HepG2 (cell line): ENCODE results near the gene MXD3. TPM values are rescaled to one million over a fixed set of nuclear protein-coding genes. Genes with fewer than 3 reads are reported as not detected.

Source experiments
- FIP1L1 ChIP-seq: fragments of 200-400 bp; formaldehyde crosslinking; IDR thresholded peaks from 2 replicates; pipeline ENCODE4 v1.6.1; 2018; ENCODE audit warnings: low read depth, mild to moderate bottlenecking, low read length, moderate library complexity, borderline replicate concordance; ENCODE audit not compliant: insufficient read depth
- FOXA3 ChIP-seq: IDR thresholded peaks from 2 replicates; pipeline ENCODE4 v1.6.1; 2016; ENCODE audit warnings: missing genetic modification reagents, missing compliant biosample characterization
- HMG20B ChIP-seq: conservative IDR thresholded peaks from 2 replicates; pipeline ENCODE4 v1.6.1; 2016; ENCODE audit warnings: missing genetic modification reagents, missing compliant biosample characterization
- MBD4 ChIP-seq: IDR thresholded peaks from 2 replicates; pipeline ENCODE4 v1.6.1; 2012; ENCODE audit warnings: low read length, inconsistent platforms, borderline replicate concordance
- MED13 ChIP-seq: sonication (generic); formaldehyde crosslinking; IDR thresholded peaks from 2 replicates; pipeline ENCODE4 v1.5.0; 2020; ENCODE audit warnings: missing genetic modification reagents
- MIER3 ChIP-seq: IDR thresholded peaks from 2 replicates; pipeline ENCODE4 v1.6.1; 2016; ENCODE audit warnings: missing compliant biosample characterization, borderline replicate concordance
- MIXL1 ChIP-seq: IDR thresholded peaks from 2 replicates; pipeline ENCODE4 v1.6.1; 2016
- NR2F1 ChIP-seq, 2 experiments: fragments of 450-650 bp in 1 of 2; formaldehyde crosslinking in 1 of 2; IDR thresholded peaks; 2 replicates each; pipeline versions ENCODE4 v1.5.0 to v1.6.1; 2016 to 2020; ENCODE audit warnings: mild to moderate bottlenecking in 1 of 2, missing compliant biosample characterization in 1 of 2, missing genetic modification reagents in 1 of 2, moderate library complexity in 1 of 2
- PRMT3 ChIP-seq: sonication (generic); formaldehyde crosslinking; IDR thresholded peaks from 2 replicates; pipeline ENCODE4 v1.8.1; 2022; ENCODE audit warnings: low read depth, mild to moderate bottlenecking, moderate library complexity, missing genetic modification reagents, borderline replicate concordance
- RXRB ChIP-seq: IDR thresholded peaks from 2 replicates; pipeline ENCODE4 v1.6.1; 2016; ENCODE audit warnings: borderline replicate concordance, missing genetic modification reagents, missing compliant biosample characterization
- SRSF9 ChIP-seq: fragments of 200-400 bp; formaldehyde crosslinking; IDR thresholded peaks from 2 replicates; pipeline ENCODE4 v1.6.1; 2018; ENCODE audit warnings: borderline replicate concordance, mild to moderate bottlenecking, low read depth, low read length; ENCODE audit not compliant: insufficient read depth, poor library complexity, severe bottlenecking
- ZBTB1 ChIP-seq: sonication (generic); formaldehyde crosslinking; IDR thresholded peaks from 2 replicates; pipeline ENCODE4 v1.4.0; 2020; ENCODE audit warnings: missing genetic modification reagents, borderline replicate concordance
- ZNF879 ChIP-seq: sonication (generic); formaldehyde crosslinking; IDR thresholded peaks from 2 replicates; pipeline ENCODE4 v1.8.1; 2023; ENCODE audit warnings: missing genetic modification reagents
- polyA plus RNA-seq, 8 experiments: library from polyadenylated mRNA; depleted of rRNA in 3 of 8; stranded (reverse) in 7 of 8; unstranded in 1 of 8; fragments of >200 nt; fragmentation: Illumina TruSeq in 4 of 8; extraction: Trizol in 4 of 8; gene quantifications; 2 replicates each; pipeline versions ENCODE4 v1.2.1 to v1.2.3, GENCODE V29; 2011 to 2016; ENCODE audit warnings: low read depth in 4 of 8, missing spikeins in 1 of 8, mixed read lengths in 1 of 8; ENCODE audit not compliant: insufficient read depth in 1 of 8
- total RNA-seq, 5 experiments: library from RNA; depleted of rRNA; stranded (reverse); fragments of >200 nt; fragmentation: Illumina TruSeq; extraction: Trizol; gene quantifications; 2 replicates each; pipeline ENCODE4 v1.2.3, GENCODE V29; 2016; ENCODE audit warnings: low read depth in 1 of 5
- TF ChIP-seq, protein P1 (sequence below): sonication (generic); formaldehyde crosslinking; IDR thresholded peaks from 2 replicates; pipeline ENCODE4 v1.5.1; 2020; ENCODE audit warnings: mild to moderate bottlenecking, missing genetic modification reagents, borderline replicate concordance
- TF ChIP-seq, protein P2 (sequence below): sonication (generic); formaldehyde crosslinking; IDR thresholded peaks from 2 replicates; pipeline ENCODE4 v1.4.0; 2020; ENCODE audit warnings: missing genetic modification reagents
- TF ChIP-seq, protein P3 (sequence below): IDR thresholded peaks from 2 replicates; pipeline ENCODE4 v1.6.1; 2016; ENCODE audit warnings: low read depth, missing genetic modification reagents, missing compliant biosample characterization

The MXD3 gene
- total and polyA plus RNA-seq, 2 of the 13 experiments (the other 11 are each of a cell fraction or from before 2014, with no cell fraction given) = 10.5 to 12.8 TPM

DNA sequence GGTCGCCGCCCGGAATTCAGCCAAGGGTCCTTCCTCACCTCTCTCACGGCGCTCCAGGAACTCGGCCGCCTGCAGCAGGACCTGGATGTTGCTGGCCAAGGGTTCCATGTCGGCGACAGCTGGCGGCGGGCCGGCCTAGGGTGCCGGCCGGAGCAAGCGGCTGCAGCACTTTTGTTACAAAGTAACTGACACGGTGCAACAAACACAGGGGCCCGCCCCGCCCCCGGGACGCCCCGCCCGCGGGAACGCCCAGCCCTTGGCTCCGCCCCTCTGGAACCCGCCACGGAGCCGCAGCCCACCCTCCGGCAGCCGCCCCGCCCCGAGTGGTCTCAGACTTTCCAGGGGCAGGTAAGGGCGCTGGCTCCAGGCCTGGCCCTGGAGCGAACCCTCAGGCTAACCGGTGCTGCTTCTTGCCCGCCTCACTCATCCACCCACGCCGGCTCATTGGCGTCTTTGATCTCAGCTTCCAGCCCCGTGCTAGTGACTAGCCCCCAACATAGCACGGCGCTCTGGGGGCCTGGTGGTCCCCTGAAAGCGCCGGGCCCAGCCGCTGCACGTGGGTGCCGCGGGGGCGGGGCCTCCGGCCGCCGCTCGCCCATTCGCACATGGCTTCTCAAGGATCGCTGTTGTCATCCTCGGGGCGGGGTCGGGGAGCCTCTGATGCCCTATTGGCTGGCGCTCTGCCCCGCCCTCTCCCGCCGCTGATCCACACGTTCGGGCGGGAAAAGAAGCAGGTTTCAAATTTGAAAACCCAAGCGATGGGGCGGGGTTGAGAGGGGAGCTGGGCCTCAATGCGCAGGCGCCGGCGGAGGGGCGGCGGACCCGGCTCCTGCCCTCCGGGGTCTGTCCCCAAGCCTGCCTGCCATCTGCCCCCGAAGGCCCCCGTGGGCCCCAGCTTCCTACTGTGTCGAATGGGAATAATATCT lies at the start of gene MXD3 (continued):
- TF ChIP-seq, protein P1, sequence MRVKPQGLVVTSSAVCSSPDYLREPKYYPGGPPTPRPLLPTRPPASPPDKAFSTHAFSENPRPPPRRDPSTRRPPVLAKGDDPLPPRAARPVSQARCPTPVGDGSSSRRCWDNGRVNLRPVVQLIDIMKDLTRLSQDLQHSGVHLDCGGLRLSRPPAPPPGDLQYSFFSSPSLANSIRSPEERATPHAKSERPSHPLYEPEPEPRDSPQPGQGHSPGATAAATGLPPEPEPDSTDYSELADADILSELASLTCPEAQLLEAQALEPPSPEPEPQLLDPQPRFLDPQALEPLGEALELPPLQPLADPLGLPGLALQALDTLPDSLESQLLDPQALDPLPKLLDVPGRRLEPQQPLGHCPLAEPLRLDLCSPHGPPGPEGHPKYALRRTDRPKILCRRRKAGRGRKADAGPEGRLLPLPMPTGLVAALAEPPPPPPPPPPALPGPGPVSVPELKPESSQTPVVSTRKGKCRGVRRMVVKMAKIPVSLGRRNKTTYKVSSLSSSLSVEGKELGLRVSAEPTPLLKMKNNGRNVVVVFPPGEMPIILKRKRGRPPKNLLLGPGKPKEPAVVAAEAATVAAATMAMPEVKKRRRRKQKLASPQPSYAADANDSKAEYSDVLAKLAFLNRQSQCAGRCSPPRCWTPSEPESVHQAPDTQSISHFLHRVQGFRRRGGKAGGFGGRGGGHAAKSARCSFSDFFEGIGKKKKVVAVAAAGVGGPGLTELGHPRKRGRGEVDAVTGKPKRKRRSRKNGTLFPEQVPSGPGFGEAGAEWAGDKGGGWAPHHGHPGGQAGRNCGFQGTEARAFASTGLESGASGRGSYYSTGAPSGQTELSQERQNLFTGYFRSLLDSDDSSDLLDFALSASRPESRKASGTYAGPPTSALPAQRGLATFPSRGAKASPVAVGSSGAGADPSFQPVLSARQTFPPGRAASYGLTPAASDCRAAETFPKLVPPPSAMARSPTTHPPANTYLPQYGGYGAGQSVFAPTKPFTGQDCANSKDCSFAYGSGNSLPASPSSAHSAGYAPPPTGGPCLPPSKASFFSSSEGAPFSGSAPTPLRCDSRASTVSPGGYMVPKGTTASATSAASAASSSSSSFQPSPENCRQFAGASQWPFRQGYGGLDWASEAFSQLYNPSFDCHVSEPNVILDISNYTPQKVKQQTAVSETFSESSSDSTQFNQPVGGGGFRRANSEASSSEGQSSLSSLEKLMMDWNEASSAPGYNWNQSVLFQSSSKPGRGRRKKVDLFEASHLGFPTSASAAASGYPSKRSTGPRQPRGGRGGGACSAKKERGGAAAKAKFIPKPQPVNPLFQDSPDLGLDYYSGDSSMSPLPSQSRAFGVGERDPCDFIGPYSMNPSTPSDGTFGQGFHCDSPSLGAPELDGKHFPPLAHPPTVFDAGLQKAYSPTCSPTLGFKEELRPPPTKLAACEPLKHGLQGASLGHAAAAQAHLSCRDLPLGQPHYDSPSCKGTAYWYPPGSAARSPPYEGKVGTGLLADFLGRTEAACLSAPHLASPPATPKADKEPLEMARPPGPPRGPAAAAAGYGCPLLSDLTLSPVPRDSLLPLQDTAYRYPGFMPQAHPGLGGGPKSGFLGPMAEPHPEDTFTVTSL (CRISPR knock-in tag) = no peak
- TF ChIP-seq ZBTB1 (CRISPR knock-in tag) = no peak
- TF ChIP-seq MIER3 = peak; percentile 34; the same call in 1 of the 2 replicates
- TF ChIP-seq RXRB = peak; percentile 22; the same call in 1 of the 2 replicates
- 0 out of 2 replicates have a peak, but pooled peaks have one; percentile 54 for TF ChIP-seq ZNF879 (CRISPR knock-in tag)
- TF ChIP-seq SRSF9 = no peak
- TF ChIP-seq FOXA3 (CRISPR knock-in tag) = peak; percentile 23; the same call in 1 of the 2 replicates
- TF ChIP-seq, protein P2, sequence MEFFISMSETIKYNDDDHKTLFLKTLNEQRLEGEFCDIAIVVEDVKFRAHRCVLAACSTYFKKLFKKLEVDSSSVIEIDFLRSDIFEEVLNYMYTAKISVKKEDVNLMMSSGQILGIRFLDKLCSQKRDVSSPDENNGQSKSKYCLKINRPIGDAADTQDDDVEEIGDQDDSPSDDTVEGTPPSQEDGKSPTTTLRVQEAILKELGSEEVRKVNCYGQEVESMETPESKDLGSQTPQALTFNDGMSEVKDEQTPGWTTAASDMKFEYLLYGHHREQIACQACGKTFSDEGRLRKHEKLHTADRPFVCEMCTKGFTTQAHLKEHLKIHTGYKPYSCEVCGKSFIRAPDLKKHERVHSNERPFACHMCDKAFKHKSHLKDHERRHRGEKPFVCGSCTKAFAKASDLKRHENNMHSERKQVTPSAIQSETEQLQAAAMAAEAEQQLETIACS = no peak
- TF ChIP-seq NR2F1 (CRISPR knock-in tag; IDR thresholded peaks at IDR 0.05) = no peak
- TF ChIP-seq HMG20B (CRISPR knock-in tag) = no peak
- TF ChIP-seq FIP1L1 = no peak
- no peak for TF ChIP-seq MIXL1 (CRISPR knock-in tag)
- no peak; the same call in 1 of the 2 replicates for TF ChIP-seq MED13 (CRISPR knock-in tag)
- peak; percentile 63; the same call in 1 of the 2 replicates for TF ChIP-seq PRMT3 (CRISPR knock-in tag)
- TF ChIP-seq, protein P3, sequence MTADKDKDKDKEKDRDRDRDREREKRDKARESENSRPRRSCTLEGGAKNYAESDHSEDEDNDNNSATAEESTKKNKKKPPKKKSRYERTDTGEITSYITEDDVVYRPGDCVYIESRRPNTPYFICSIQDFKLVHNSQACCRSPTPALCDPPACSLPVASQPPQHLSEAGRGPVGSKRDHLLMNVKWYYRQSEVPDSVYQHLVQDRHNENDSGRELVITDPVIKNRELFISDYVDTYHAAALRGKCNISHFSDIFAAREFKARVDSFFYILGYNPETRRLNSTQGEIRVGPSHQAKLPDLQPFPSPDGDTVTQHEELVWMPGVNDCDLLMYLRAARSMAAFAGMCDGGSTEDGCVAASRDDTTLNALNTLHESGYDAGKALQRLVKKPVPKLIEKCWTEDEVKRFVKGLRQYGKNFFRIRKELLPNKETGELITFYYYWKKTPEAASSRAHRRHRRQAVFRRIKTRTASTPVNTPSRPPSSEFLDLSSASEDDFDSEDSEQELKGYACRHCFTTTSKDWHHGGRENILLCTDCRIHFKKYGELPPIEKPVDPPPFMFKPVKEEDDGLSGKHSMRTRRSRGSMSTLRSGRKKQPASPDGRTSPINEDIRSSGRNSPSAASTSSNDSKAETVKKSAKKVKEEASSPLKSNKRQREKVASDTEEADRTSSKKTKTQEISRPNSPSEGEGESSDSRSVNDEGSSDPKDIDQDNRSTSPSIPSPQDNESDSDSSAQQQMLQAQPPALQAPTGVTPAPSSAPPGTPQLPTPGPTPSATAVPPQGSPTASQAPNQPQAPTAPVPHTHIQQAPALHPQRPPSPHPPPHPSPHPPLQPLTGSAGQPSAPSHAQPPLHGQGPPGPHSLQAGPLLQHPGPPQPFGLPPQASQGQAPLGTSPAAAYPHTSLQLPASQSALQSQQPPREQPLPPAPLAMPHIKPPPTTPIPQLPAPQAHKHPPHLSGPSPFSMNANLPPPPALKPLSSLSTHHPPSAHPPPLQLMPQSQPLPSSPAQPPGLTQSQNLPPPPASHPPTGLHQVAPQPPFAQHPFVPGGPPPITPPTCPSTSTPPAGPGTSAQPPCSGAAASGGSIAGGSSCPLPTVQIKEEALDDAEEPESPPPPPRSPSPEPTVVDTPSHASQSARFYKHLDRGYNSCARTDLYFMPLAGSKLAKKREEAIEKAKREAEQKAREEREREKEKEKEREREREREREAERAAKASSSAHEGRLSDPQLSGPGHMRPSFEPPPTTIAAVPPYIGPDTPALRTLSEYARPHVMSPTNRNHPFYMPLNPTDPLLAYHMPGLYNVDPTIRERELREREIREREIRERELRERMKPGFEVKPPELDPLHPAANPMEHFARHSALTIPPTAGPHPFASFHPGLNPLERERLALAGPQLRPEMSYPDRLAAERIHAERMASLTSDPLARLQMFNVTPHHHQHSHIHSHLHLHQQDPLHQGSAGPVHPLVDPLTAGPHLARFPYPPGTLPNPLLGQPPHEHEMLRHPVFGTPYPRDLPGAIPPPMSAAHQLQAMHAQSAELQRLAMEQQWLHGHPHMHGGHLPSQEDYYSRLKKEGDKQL (CRISPR knock-in tag) = no peak
- TF ChIP-seq MBD4 = no peak
